K562 (cell line): ENCODE data around the gene CSKMT. TPM values are rescaled to one million over a fixed set of nuclear protein-coding genes. Genes with fewer than 3 reads are reported as not detected.

Experiments
- ATAC-seq: fragments of 200-7000 bp; cut with Tn5 transposase; 3 replicates; pipeline ENCODE4 v1.9.1; 2020; ENCODE audit warnings: moderate library complexity
- BruUV-seq: library from RNA; stranded (reverse); fragments of 400-500 nt; replicated peaks from 2 replicates; lab custom pipeline; 2021; lab: Mats Ljungman, UMichigan
- CTCF ChIA-PET: fragments of 300-600 bp; formaldehyde crosslinking; extraction: SDS; loops from one replicate; lab custom pipeline; 2021; ENCODE audit warnings: low intra/inter-chr PET ratio; lab: Yijun Ruan, JAX
- POLR2A ChIA-PET: fragments of 300-600, 350-650 bp; sonication (Branson Sonifier 250); formaldehyde crosslinking; extraction: SDS; loops from one replicate; lab custom pipeline; 2021; ENCODE audit warnings: antibody characterized with exemption, inconsistent platforms; lab: Yijun Ruan, JAX
- DNase-seq, 4 experiments: peaks; one replicate each; pipeline versions ENCODE4 v3.0.0 to v3.0.0-alpha.2; 2011 to 2018; ENCODE audit warnings: low spot score in 3 of 4, mixed read lengths in 3 of 4; ENCODE audit errors: extremely low read depth in 1 of 4
- FAIRE-seq: peaks from 2 replicates; lab custom pipeline; 2011; peaks lifted over from hg19 to GRCh38; lab: Jason Lieb, UNC
- H2AFZ ChIP-seq: 2 replicates; pipeline ENCODE4 v1.6.0; 2011; ENCODE audit warnings: low read depth, low read length, control low read depth, inconsistent platforms
- H3K27ac ChIP-seq: fragments of 200-600 bp; 3 replicates; pipeline ENCODE4 v1.8.0; 2011; ENCODE audit warnings: low read depth, mild to moderate bottlenecking, control low read depth, inconsistent platforms, low read length, moderate library complexity, mixed read lengths; ENCODE audit errors: extremely low read depth
- H3K27me3 ChIP-seq, 2 experiments: fragments of 300-600 bp in 1 of 2; 2 replicates in 1 of 2; 3 replicates in 1 of 2; pipeline versions ENCODE4 v1.6.0 to v1.8.0; 2011; ENCODE audit warnings: inconsistent platforms in 2 of 2, low read length in 2 of 2, mild to moderate bottlenecking in 1 of 2, mixed read lengths in 1 of 2, moderate library complexity in 1 of 2; ENCODE audit not compliant: control insufficient read depth in 2 of 2, insufficient read depth in 2 of 2
- H3K36me3 ChIP-seq: fragments of 300-600 bp; 3 replicates; pipeline ENCODE4 v1.8.0; 2011; ENCODE audit warnings: mild to moderate bottlenecking, low read length, inconsistent platforms; ENCODE audit not compliant: control insufficient read depth, insufficient read depth
- H3K4me1 ChIP-seq, 2 experiments: fragments of 200-600 bp in 1 of 2; replicated peaks in 1 of 2; 2 replicates in 1 of 2; 3 replicates in 1 of 2; pipeline versions ENCODE4 v1.5.1 to v1.8.0; 2011; ENCODE audit warnings: inconsistent platforms in 2 of 2, low read length in 2 of 2, mild to moderate bottlenecking in 1 of 2, mixed read lengths in 1 of 2, moderate library complexity in 1 of 2; ENCODE audit not compliant: control insufficient read depth in 2 of 2, insufficient read depth in 2 of 2
- H3K4me2 ChIP-seq: 2 replicates; pipeline ENCODE4 v1.6.1; 2011; ENCODE audit warnings: low read length, control low read depth, inconsistent platforms, mixed read lengths; ENCODE audit not compliant: insufficient read depth
- H3K4me3 ChIP-seq: fragments of 200-600 bp; sonication (generic), shearing (Covaris generic); 2 replicates; pipeline ENCODE4 v1.5.1; 2016; ENCODE audit warnings: control low read depth, inconsistent platforms
- H3K79me2 ChIP-seq: fragments of 200-600 bp; 3 replicates; pipeline ENCODE4 v1.8.0; 2011; ENCODE audit warnings: low read length, inconsistent platforms; ENCODE audit not compliant: control insufficient read depth, insufficient read depth
- H3K9ac ChIP-seq, 2 experiments: 2 replicates each; pipeline versions ENCODE4 v1.6.0 to v1.6.1; 2011; ENCODE audit warnings: low read depth in 2 of 2, low read length in 2 of 2, control low read depth in 1 of 2, inconsistent platforms in 1 of 2, mild to moderate bottlenecking in 1 of 2, mixed read lengths in 1 of 2; ENCODE audit not compliant: insufficient read depth in 1 of 2
- H3K9me1 ChIP-seq: one replicate; pipeline ENCODE4 v1.6.0; 2011; ENCODE audit warnings: inconsistent platforms, mild to moderate bottlenecking, low read length, moderate library complexity; ENCODE audit not compliant: control insufficient read depth, insufficient read depth
- H3K9me3 ChIP-seq: replicated peaks from 2 replicates; pipeline ENCODE4 v1.5.1; 2011; ENCODE audit warnings: low read depth, low read length, inconsistent platforms; ENCODE audit not compliant: control insufficient read depth, insufficient read depth
- H4K20me1 ChIP-seq: replicated peaks from 2 replicates; pipeline ENCODE4 v1.6.1; 2011; ENCODE audit warnings: low read length, inconsistent platforms, mixed read lengths; ENCODE audit not compliant: control insufficient read depth, insufficient read depth
- LARP7 ChIP-seq: fragments of 450-650 bp; IDR thresholded peaks from 2 replicates; pipeline ENCODE4 v1.6.1; 2016
- MECOM ChIP-seq: fragments of 250-450 bp; sonication (Bioruptor Pico); IDR thresholded peaks from 2 replicates; pipeline ENCODE4 v1.8.0; 2022; ENCODE audit warnings: inconsistent platforms
- MTA1 ChIP-seq: fragments of 450-650 bp; IDR thresholded peaks from 2 replicates; pipeline ENCODE4 v1.6.1; 2017; ENCODE audit warnings: borderline replicate concordance
- MYC ChIP-seq, 2 experiments: fragments of 250-450 bp in 1 of 2; sonication (Bioruptor Pico) in 1 of 2; IDR thresholded peaks; 2 replicates each; pipeline versions ENCODE4 v1.5.1 to v1.6.1; 2012 to 2021; ENCODE audit warnings: low read depth in 2 of 2, borderline replicate concordance in 1 of 2, improper control_type of control experiment in 1 of 2, low read length in 1 of 2, mild to moderate bottlenecking in 1 of 2, moderate library complexity in 1 of 2
- ZEB2 ChIP-seq: fragments of 450-650 bp; IDR thresholded peaks from 2 replicates; pipeline ENCODE4 v1.6.1; 2016
- ZNF3 ChIP-seq: fragments of 250-450 bp; sonication (Bioruptor Pico); IDR thresholded peaks from 2 replicates; pipeline ENCODE4 v1.5.0; 2021; ENCODE audit warnings: mild to moderate bottlenecking, moderate library complexity
- ZNF561 ChIP-seq: fragments of 450-650 bp; formaldehyde crosslinking; conservative IDR thresholded peaks from 2 replicates; pipeline ENCODE4 v1.4.0; 2020; ENCODE audit warnings: mild to moderate bottlenecking, moderate library complexity
- WGBS: fragments of 100-300 bp; shearing (Covaris generic); methylation state at CpG from one replicate; pipeline ENCODE4 v1.1.6; 2016; ENCODE audit warnings: low coverage, mixed read lengths; ENCODE audit not compliant: insufficient coverage; ENCODE audit errors: missing lambda C conversion rate; 5-methylcytosine and 5-hydroxymethylcytosine counted together
- in situ Hi-C: fragments of 300-500 bp; cut with MboI; formaldehyde crosslinking; loops from 4 replicates; pipeline ENCODE4 v1.15.0; 2018; ENCODE audit warnings: inconsistent platforms, mixed read lengths
- intact Hi-C: fragments of 100-400 bp; cut with micrococcal nuclease; formaldehyde crosslinking; loops from 2 replicates; pipeline ENCODE4 v1.14.2; 2022
- polyA plus RNA-seq, 8 experiments: library from polyadenylated mRNA; depleted of rRNA in 4 of 8; stranded (reverse) in 5 of 8; unstranded in 3 of 8; fragments of >200 nt; fragmentation: Nextera tagmentation in 2 of 8; fragmentation: Illumina TruSeq in 1 of 8; extraction: Ambion mirVana in 2 of 8; extraction: Trizol in 1 of 8; gene quantifications; 2 replicates each; pipeline versions ENCODE4 v1.2.1 to v1.2.3, GENCODE V29; 2011 to 2014; ENCODE audit warnings: inconsistent platforms in 1 of 8, missing spikeins in 1 of 8
- total RNA-seq, 7 experiments: library from RNA; depleted of rRNA in 6 of 7; stranded (reverse); fragments of >200 nt in 6 of 7; fragmentation: Illumina TruSeq in 2 of 7; extraction: Trizol in 2 of 7; gene quantifications; 2 replicates each; pipeline versions ENCODE4 v1.2.1 to v1.2.3, GENCODE V29; 2011 to 2021; ENCODE audit warnings: low replicate concordance in 1 of 7
- TF ChIP-seq, protein P1 (sequence below): fragments of 250-450 bp; sonication (Bioruptor Pico); IDR thresholded peaks from 2 replicates; pipeline ENCODE4 v1.8.0; 2021; ENCODE audit warnings: moderate library complexity, mild to moderate bottlenecking, inconsistent platforms

The CSKMT gene
- total and polyA plus RNA-seq, 9 of the 15 experiments (the other 6 are each of a cell fraction or from before 2014, with no cell fraction given) = 10.3 to 108 (median 27.2) TPM

DNA sequence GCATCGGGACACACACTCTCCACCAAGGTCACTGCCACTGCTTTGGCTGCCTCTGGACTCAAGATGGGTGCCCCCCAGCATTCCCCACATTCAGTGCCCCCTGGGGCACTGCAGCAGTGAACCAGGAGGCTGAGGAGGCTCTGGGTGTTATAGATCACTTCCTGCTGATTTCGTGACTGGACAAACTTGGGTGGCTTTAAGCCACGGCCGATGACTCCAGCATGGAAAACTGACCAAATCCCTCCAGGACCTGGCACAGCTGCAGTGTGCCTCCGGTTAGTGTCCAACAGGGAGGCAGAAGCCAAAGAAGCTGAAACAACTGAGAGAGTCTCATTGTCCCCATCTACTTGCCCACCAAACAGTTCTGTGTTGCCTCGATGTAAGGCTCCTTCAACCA, 17.5 kb upstream of the CSKMT start:
- Histone ChIP-seq H4K20me1 (peaks cover 20% of the 10 kb centered on the region), H3K9ac (peak overlapping the region in 1 of 2 experiments; percentile 85; a peak in 2 of 4 replicates), H2AFZ (no peak overlapping the region), H3K27me3 (no peaks in the 10 kb centered on the region), H3K9me1 (no peaks in the 10 kb centered on the region), H3K4me3 (no peak overlapping the region), H3K9me3 (no peaks in the 10 kb centered on the region), H3K36me3 (peaks cover 69% of the 10 kb centered on the region), H3K4me1 (peaks cover 15 to 43% of the 10 kb centered on the region in 2 experiments), H3K79me2 (peaks cover 67% of the 10 kb centered on the region), H3K27ac (no peak overlapping the region; the same call in 2 of the 3 replicates), H3K4me2 (no peak overlapping the region)
- DNase-seq = no peak
- ChIA-PET CTCF (no interaction called here), POLR2A (interaction anchor here (0.6 to 2.8 kb wide), 5 partner anchors 10 to 1043 kb away, joined by 3 to 40 read pairs (median 8); partner anchors contain the start of genes C11orf98, CSKMT, LBHD1 and UQCC3)
- no peak for ATAC-seq
- no peak for FAIRE-seq
- intact Hi-C loops (loop anchor here (2.0 kb wide), 2 partner anchors 17 to 35 kb away; partner anchors contain the start of genes C11orf98, CSKMT, EML3 and ROM1), in situ Hi-C loops (no loop called here)
- WGBS = 69% methylated on average over 6 of the region's 6 CpGs
- BruUV-seq = no TSS peak
- TF ChIP-seq LARP7 = no peak
- no peak for TF ChIP-seq MTA1
- no peak for TF ChIP-seq ZNF561 (CRISPR knock-in tag)
- no peak for TF ChIP-seq MECOM
- no peak for TF ChIP-seq MYC (IDR thresholded peaks at IDR 0.05; ENCODE audit: low read depth, low read length)
- no peak for TF ChIP-seq MYC (CRISPR knock-in tag; IDR thresholded peaks at IDR 0.05; ENCODE audit: borderline replicate concordance, low read depth)
- TF ChIP-seq ZNF3 (CRISPR knock-in tag) = no peak
- TF ChIP-seq ZEB2 = no peak
- TF ChIP-seq, protein P1, sequence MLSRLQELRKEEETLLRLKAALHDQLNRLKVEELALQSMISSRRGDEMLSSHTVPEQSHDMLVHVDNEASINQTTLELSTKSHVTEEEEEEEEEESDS = no peak
